ENCODE measurements around the gene ITFG1.

Gene ITFG1

GRCh38 chr16:47424846-47425245 is 36.0 kb downstream of the ITFG1 start:
- TF ChIP-seq CTCF (IDR thresholded peaks at IDR 0.05; ENCODE audit: low read depth, low read length, missing control alignments), result no peak
- H3K4me3 ChIP-seq (replicated peaks; ENCODE audit: low read depth, low read length), result no peak overlapping the region
- DNase-seq (ENCODE audit: extremely low read depth, low read depth), result no peak

GRCh38 chr16:47416869-47417268 is 44.0 kb downstream of the ITFG1 start:
- no peak for TF ChIP-seq CTCF (IDR thresholded peaks at IDR 0.05; ENCODE audit: low read depth, low read length, missing control alignments)
- no peak overlapping the region for H3K4me3 ChIP-seq (replicated peaks; ENCODE audit: low read depth, low read length)
- DNase-seq (ENCODE audit: extremely low read depth, low read depth), result no peak

GRCh38 chr16:47413041-47413440 is 47.8 kb downstream of the ITFG1 start:
- DNase-seq (ENCODE audit: extremely low read depth, low read depth), result no peak
- no peak for TF ChIP-seq CTCF (IDR thresholded peaks at IDR 0.05; ENCODE audit: low read depth, low read length, missing control alignments)
- H3K4me3 ChIP-seq (replicated peaks; ENCODE audit: low read depth, low read length), result no peak overlapping the region

- H3K4me3 ChIP-seq (replicated peaks; ENCODE audit: low read depth, low read length), result no peak overlapping the region
- no peak for TF ChIP-seq CTCF (IDR thresholded peaks at IDR 0.05; ENCODE audit: low read depth, low read length, missing control alignments)
- DNase-seq (ENCODE audit: extremely low read depth, low read depth), result no peak
Measured at GRCh38 chr16:47408491-47408890, 52.4 kb downstream of the ITFG1 start.

- no peak for DNase-seq (ENCODE audit: extremely low read depth, low read depth)
Measured at GRCh38 chr16:47395733-47396498, 64.9 kb downstream of the ITFG1 start.

GRCh38 chr16:47392081-47392480 is 68.8 kb downstream of the ITFG1 start:
- no peak overlapping the region for H3K4me3 ChIP-seq (replicated peaks; ENCODE audit: low read depth, low read length)
- DNase-seq (ENCODE audit: extremely low read depth, low read depth), result no peak
- TF ChIP-seq CTCF (IDR thresholded peaks at IDR 0.05; ENCODE audit: low read depth, low read length, missing control alignments), result no peak

More at GRCh38 chr16:47395733-47396498, 64.9 kb downstream of the ITFG1 start:
- H3K4me3 ChIP-seq (replicated peaks; ENCODE audit: low read depth, low read length), result no peak overlapping the region
- no peak for TF ChIP-seq CTCF (IDR thresholded peaks at IDR 0.05; ENCODE audit: low read depth, low read length, missing control alignments)

- no peak overlapping the region for H3K4me3 ChIP-seq (replicated peaks; ENCODE audit: low read depth, low read length)
- no peak for TF ChIP-seq CTCF (IDR thresholded peaks at IDR 0.05; ENCODE audit: low read depth, low read length, missing control alignments)
- DNase-seq (ENCODE audit: extremely low read depth, low read depth), result no peak
Measured at GRCh38 chr16:47388705-47389104, 72.2 kb downstream of the ITFG1 start.

Data from HFF-Myc (cell line).